Erythroblast (primary cell): ENCODE measurements around the gene SLIT1.

Source experiments
- GATA1 ChIP-seq: IDR thresholded peaks from 2 replicates; pipeline ENCODE4 v1.6.1; 2011; ENCODE audit warnings: low read depth, mild to moderate bottlenecking, control low read depth, low read length, moderate library complexity
- POLR2A ChIP-seq: IDR thresholded peaks from 2 replicates; pipeline ENCODE4 v1.6.1; 2011; ENCODE audit warnings: mild to moderate bottlenecking, low read length

GRCh38 chr10:96960872-96961271 lies 224.9 kb downstream of the SLIT1 start:
- TF ChIP-seq POLR2A (no peak), GATA1 (no peak)
